ENCODE data around the gene SLC35F3. TPM values are rescaled to one million over a fixed set of nuclear protein-coding genes. Genes with fewer than 3 reads are reported as not detected.

SLC35F3 gene
- total RNA-seq, 1 donor from 2014 or later: 0.36 TPM

DNA sequence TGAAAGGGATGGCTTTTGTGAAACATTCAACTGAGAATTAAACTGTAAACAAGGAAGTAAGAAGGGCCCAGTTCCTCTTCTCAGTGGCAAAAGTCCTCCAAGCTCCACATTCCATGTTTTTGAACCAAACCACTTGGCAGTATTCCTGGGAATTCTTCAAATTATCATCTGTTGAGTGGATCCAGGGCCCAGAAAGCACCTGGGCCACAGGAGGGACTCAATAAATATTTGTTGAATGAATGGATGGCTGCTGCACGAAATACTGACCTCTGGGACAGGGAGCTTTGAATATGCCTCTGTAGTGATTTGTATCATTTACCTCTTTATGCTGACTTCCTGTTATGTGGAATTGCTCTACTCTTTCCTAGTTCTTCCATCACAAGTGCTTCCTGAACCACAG is 4.7 kb downstream of the SLC35F3 start:
- no peak for TF ChIP-seq CTCF (IDR thresholded peaks at IDR 0.05; ENCODE audit: unreplicated experiment)
- Mint-ChIP-seq H3K27ac (ENCODE audit: unreplicated experiment) (no peak overlapping the region), H3K4me1 (ENCODE audit: unreplicated experiment) (peaks cover 9% of the 10 kb centered on the region), H3K4me3 (ENCODE audit: unreplicated experiment) (no peak overlapping the region), H3K9me3 (ENCODE audit: unreplicated experiment) (no peaks in the 10 kb centered on the region), H3K27me3 (ENCODE audit: unreplicated experiment) (peaks cover 4% of the 10 kb centered on the region), H3K36me3 (ENCODE audit: low read depth, unreplicated experiment) (peaks cover 2% of the 10 kb centered on the region)
- DNase-seq (ENCODE audit: low spot score): no peak

DNA sequence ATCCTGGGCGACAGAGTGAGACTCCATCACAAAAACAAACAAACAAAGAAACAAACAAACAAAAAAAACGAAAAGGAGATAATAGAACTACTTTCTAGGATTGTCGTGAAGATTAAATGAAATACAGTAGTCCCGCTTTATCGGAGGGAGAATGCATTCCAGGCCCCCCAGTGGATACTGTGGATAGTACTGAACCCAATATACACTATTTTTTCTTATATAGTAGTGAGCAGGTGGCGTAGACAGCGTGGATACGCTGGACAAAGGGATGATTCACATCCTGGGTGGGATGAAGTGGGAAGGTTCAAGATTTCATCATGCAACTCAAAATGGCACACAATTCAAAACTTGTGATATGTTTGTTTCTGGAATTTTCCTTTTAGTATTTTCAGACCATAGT is 8.0 kb downstream of the SLC35F3 start:
- Mint-ChIP-seq H3K4me1 (ENCODE audit: unreplicated experiment) (peaks cover 3% of the 10 kb centered on the region), H3K4me3 (ENCODE audit: unreplicated experiment) (no peak overlapping the region), H3K9me3 (ENCODE audit: unreplicated experiment) (no peaks in the 10 kb centered on the region), H3K36me3 (ENCODE audit: low read depth, unreplicated experiment) (peaks cover 4% of the 10 kb centered on the region), H3K27ac (ENCODE audit: unreplicated experiment) (no peak overlapping the region), H3K27me3 (ENCODE audit: unreplicated experiment) (no peaks in the 10 kb centered on the region)
- no peak for TF ChIP-seq CTCF (IDR thresholded peaks at IDR 0.05; ENCODE audit: unreplicated experiment)
- no peak for DNase-seq (ENCODE audit: low spot score)

GRCh38 chr1:233912909-233913308 is 8.4 kb downstream of the SLC35F3 start:
- Mint-ChIP-seq H3K27me3 (ENCODE audit: unreplicated experiment) (no peaks in the 10 kb centered on the region), H3K4me1 (ENCODE audit: unreplicated experiment) (peaks cover 3% of the 10 kb centered on the region), H3K9me3 (ENCODE audit: unreplicated experiment) (no peaks in the 10 kb centered on the region), H3K27ac (ENCODE audit: unreplicated experiment) (no peak overlapping the region), H3K4me3 (ENCODE audit: unreplicated experiment) (no peak overlapping the region), H3K36me3 (ENCODE audit: low read depth, unreplicated experiment) (peaks cover 4% of the 10 kb centered on the region)
- no peak for DNase-seq (ENCODE audit: low spot score)
- no peak for TF ChIP-seq CTCF (IDR thresholded peaks at IDR 0.05; ENCODE audit: unreplicated experiment)

GRCh38 chr1:233916706-233917105 is 12.2 kb downstream of the SLC35F3 start:
- Mint-ChIP-seq H3K4me1 (ENCODE audit: unreplicated experiment) (no peaks in the 10 kb centered on the region), H3K4me3 (ENCODE audit: unreplicated experiment) (no peak overlapping the region), H3K27me3 (ENCODE audit: unreplicated experiment) (no peaks in the 10 kb centered on the region), H3K27ac (ENCODE audit: unreplicated experiment) (no peak overlapping the region), H3K36me3 (ENCODE audit: low read depth, unreplicated experiment) (peaks cover 4% of the 10 kb centered on the region), H3K9me3 (ENCODE audit: unreplicated experiment) (no peaks in the 10 kb centered on the region)
- no peak for DNase-seq (ENCODE audit: low spot score)
- no peak for TF ChIP-seq CTCF (IDR thresholded peaks at IDR 0.05; ENCODE audit: unreplicated experiment)

DNA sequence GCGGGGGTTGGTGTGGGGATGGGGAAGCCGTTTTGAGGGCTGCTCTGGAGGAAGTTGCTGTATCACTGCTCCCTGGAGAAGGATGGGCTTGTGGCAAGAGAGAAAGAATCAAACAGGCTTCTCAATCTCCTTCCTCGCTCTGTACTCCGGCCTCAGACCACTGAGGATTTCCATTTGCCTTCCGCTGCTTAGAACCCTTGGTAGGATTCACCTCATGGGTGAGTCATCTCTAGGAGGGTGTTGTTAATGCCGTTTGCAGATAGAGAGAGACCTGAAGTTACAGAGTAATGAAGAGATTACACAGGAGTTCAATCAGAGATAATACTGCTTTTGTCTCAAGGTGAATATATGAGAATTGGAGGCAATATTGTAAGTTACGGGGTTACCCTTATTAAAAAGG is 15.3 kb downstream of the SLC35F3 start:
- H3K27me3 Mint-ChIP-seq (ENCODE audit: unreplicated experiment): no peaks in the 10 kb centered on the region
- H3K27ac Mint-ChIP-seq (ENCODE audit: unreplicated experiment): no peak overlapping the region
- no peak for DNase-seq (ENCODE audit: low spot score)

More for the DNA sequence above, 15.3 kb downstream of the SLC35F3 start:
- Mint-ChIP-seq H3K9me3 (ENCODE audit: unreplicated experiment) (no peaks in the 10 kb centered on the region), H3K4me1 (ENCODE audit: unreplicated experiment) (no peaks in the 10 kb centered on the region), H3K4me3 (ENCODE audit: unreplicated experiment) (no peak overlapping the region), H3K36me3 (ENCODE audit: low read depth, unreplicated experiment) (peaks cover 4% of the 10 kb centered on the region)
- TF ChIP-seq CTCF (IDR thresholded peaks at IDR 0.05; ENCODE audit: unreplicated experiment): no peak
